COLO668 (cell line): ENCODE data around the gene MCTP2.

ENCODE experiments used
- DNase-seq: peaks from one replicate; lab custom pipeline; 2025; ENCODE audit not compliant: unreplicated experiment; lab: John Stamatoyannopoulos, UW

Gene MCTP2

GRCh38 chr15:94351031-94351535 is 119.7 kb downstream of the MCTP2 start:
- DNase-seq, result no peak

- no peak for DNase-seq
These were observed 121.5 kb downstream of the MCTP2 start for GRCh38 chr15:94352636-94353487.

GRCh38 chr15:94353488-94353820 is 122.1 kb downstream of the MCTP2 start:
- DNase-seq, result no peak

GRCh38 chr15:94354655-94355054 is 123.3 kb downstream of the MCTP2 start:
- DNase-seq, result no peak

- no peak for DNase-seq
These were observed 128.4 kb downstream of the MCTP2 start for GRCh38 chr15:94359716-94360115.

GRCh38 chr15:94360251-94360685 is 128.9 kb downstream of the MCTP2 start:
- no peak for DNase-seq

- no peak for DNase-seq
These were observed 131.2 kb downstream of the MCTP2 start for GRCh38 chr15:94362385-94363092.

- no peak for DNase-seq
These were observed 132.0 kb downstream of the MCTP2 start for GRCh38 chr15:94363382-94363781.

- no peak for DNase-seq
These were observed 135.4 kb downstream of the MCTP2 start for GRCh38 chr15:94366781-94367180.

GRCh38 chr15:94367726-94368535 is 136.6 kb downstream of the MCTP2 start:
- no peak for DNase-seq

GRCh38 chr15:94370206-94370935 is 139.0 kb downstream of the MCTP2 start:
- DNase-seq, result no peak

GRCh38 chr15:94370936-94371285 is 139.6 kb downstream of the MCTP2 start:
- no peak for DNase-seq

GRCh38 chr15:94372821-94373220 is 141.5 kb downstream of the MCTP2 start:
- DNase-seq, result no peak

GRCh38 chr15:94375997-94376396 is 144.6 kb downstream of the MCTP2 start:
- no peak for DNase-seq

- DNase-seq, result no peak
These were observed 148.6 kb downstream of the MCTP2 start for GRCh38 chr15:94379986-94380385.

- no peak for DNase-seq
These were observed 149.4 kb downstream of the MCTP2 start for GRCh38 chr15:94380798-94381197.

- no peak for DNase-seq
These were observed 150.0 kb downstream of the MCTP2 start for GRCh38 chr15:94381384-94381783.

- no peak for DNase-seq
These were observed 151.7 kb downstream of the MCTP2 start for GRCh38 chr15:94383041-94383440.

GRCh38 chr15:94383706-94384105 is 152.3 kb downstream of the MCTP2 start:
- no peak for DNase-seq

GRCh38 chr15:94385441-94385840 is 154.1 kb downstream of the MCTP2 start:
- no peak for DNase-seq

GRCh38 chr15:94386351-94386750 is 155.0 kb downstream of the MCTP2 start:
- no peak for DNase-seq
